COLO829 (cell line): ENCODE results near the gene ATP2B1.

Experiments
- DNase-seq: peaks from one replicate; pipeline ENCODE4 v3.0.0; 2012; ENCODE audit warnings: low spot score

The ATP2B1 gene

GRCh38 chr12:89539426-89540223 lies 169.0 kb downstream of the ATP2B1 start:
- no peak for DNase-seq

- no peak for DNase-seq
These were observed 169.7 kb downstream of the ATP2B1 start for GRCh38 chr12:89538897-89539296.
